Measurements from ENCODE around the gene P2RX6. TPM values are rescaled to one million over a fixed set of nuclear protein-coding genes. Genes with fewer than 3 reads are reported as not detected.
"Not testable (repeated sequence)": the region's sequence is repeated elsewhere in the genome, so short reads cannot be mapped to it uniquely, and the experiment has no call there.

P2RX6 gene
- total RNA-seq, 2 donors from 2014 or later, result 1.0 to 5.4 TPM

GRCh38 chr22:20999350-21000206 lies 15.4 kb upstream of the P2RX6 start:
- H3K4me1 ChIP-seq, result peaks cover 0 to 34% of the 10 kb centered on the region in 2 donors
- no peak overlapping the region for H3K27ac ChIP-seq
- H3K4me3 ChIP-seq, result no peak overlapping the region

GRCh38 chr22:21000207-21000986 lies 14.6 kb upstream of the P2RX6 start:
- no peaks in the 10 kb centered on the region for H3K27me3 ChIP-seq
- H3K4me3 ChIP-seq, result peak overlapping the region; percentile 76 to 77
- peak overlapping the region; percentile 97 to 99 for H3K27ac ChIP-seq
- no peaks in the 10 kb centered on the region for H3K9me3 ChIP-seq
- TF ChIP-seq CTCF (IDR thresholded peaks at IDR 0.05), result no peak
- peaks cover 0 to 34% of the 10 kb centered on the region in 2 donors for H3K4me1 ChIP-seq
- H3K36me3 ChIP-seq, result peaks cover 45% of the 10 kb centered on the region
- DNase-seq (ENCODE audit: low spot score), result no peak

More at GRCh38 chr22:20999350-21000206, 15.4 kb upstream of the P2RX6 start:
- Histone ChIP-seq H3K36me3 (peaks cover 51% of the 10 kb centered on the region), H3K9me3 (no peaks in the 10 kb centered on the region), H3K27me3 (no peaks in the 10 kb centered on the region)
- no peak for TF ChIP-seq CTCF (IDR thresholded peaks at IDR 0.05)
- no peak for DNase-seq (ENCODE audit: low spot score)

- Histone ChIP-seq H3K27me3 (no peaks in the 10 kb centered on the region), H3K27ac (peak overlapping the region; percentile 97 to 99), H3K4me3 (peak overlapping the region; percentile 76 to 77), H3K4me1 (peaks cover 0 to 34% of the 10 kb centered on the region in 2 donors), H3K9me3 (no peaks in the 10 kb centered on the region), H3K36me3 (peaks cover 38% of the 10 kb centered on the region)
- DNase-seq (ENCODE audit: low spot score), result no peak
- no peak for TF ChIP-seq CTCF (IDR thresholded peaks at IDR 0.05)
Measured at GRCh38 chr22:21000987-21001600, 13.9 kb upstream of the P2RX6 start.

DNA sequence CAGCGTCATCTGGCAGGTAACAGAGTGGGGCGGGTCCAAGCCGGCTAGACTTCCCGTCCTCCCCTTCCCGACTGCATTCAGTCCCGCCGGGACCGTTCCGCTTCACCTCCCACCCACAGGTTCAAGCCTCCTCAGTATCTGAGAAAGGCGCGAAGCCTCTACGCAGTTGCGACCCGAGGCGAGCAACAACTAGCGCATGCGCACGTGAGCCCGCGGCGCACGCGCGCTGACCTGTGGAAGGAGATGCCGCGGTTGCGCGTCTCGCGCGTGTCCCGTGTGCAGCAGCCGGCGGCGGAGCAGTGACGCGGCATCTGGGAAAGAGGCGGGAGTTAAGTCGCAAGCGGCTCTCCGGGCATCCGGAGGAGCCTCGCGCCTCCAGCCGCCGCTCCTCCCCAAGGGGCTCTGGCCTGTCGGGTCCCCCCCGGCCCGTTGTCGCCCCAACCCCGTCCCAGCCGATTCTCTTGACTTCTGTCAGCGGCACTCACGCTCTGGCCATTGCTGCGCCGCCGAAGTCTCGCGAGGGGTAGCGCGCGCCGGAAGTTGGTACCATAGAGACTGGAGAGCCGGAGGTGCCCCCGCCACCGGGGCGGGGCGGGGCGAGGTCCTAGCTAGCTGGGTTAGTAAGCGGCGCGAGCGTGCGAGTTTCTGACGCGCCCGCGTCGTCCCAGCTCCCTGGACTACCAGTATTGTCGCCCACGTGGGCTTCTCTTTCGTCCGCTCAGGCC lies 13.2 kb upstream of the P2RX6 start, which contains the start of gene THAP7:
TSS of gene THAP7 (minus strand) at position 518 of the 725 bp plus-strand sequence. CDS start at position 311, 207 bp downstream.
- Histone ChIP-seq H3K4me1 (peaks cover 0 to 34% of the 10 kb centered on the region in 2 donors), H3K27ac (peak within 1 kb of the TSS; percentile 97 to 99), H3K36me3 (peaks cover 31% of the 10 kb centered on the region), H3K9me3 (no peaks in the 10 kb centered on the region), H3K27me3 (no peaks in the 10 kb centered on the region), H3K4me3 (peak within 1 kb of the TSS; percentile 76 to 77)
- TF ChIP-seq CTCF (IDR thresholded peaks at IDR 0.05), result no peak
- DNase-seq (ENCODE audit: low spot score), result peak; percentile 98

DNA sequence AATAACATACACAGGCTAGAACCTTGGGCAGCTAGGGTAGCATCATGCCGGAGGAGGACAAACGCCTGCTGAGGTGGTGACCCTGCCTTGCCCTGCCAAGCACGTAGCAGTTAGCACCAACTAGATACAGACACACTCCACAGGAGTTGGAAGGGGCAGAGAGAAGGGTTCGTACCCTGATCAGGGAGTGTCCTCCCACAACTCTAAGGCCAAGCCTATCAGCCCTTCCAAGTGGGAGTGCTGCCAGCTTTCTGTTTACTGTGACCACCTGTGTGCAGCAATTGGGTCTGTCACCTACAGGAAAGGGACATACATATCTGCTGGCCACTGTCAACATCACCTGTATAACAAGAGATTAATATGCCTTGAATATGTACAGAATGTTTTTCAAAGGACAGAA lies 11.2 kb upstream of the P2RX6 start:
- H3K27me3 ChIP-seq, result no peaks in the 10 kb centered on the region
- no peaks in the 10 kb centered on the region for H3K9me3 ChIP-seq
- H3K27ac ChIP-seq, result no peak overlapping the region
- H3K36me3 ChIP-seq, result peaks cover 14% of the 10 kb centered on the region
- DNase-seq (ENCODE audit: low spot score), result no peak
- no peak for TF ChIP-seq CTCF (IDR thresholded peaks at IDR 0.05)
- no peak overlapping the region for H3K4me3 ChIP-seq
- peaks cover 0 to 34% of the 10 kb centered on the region in 2 donors for H3K4me1 ChIP-seq

GRCh38 chr22:21009208-21009607 lies 5.8 kb upstream of the P2RX6 start:
- DNase-seq (ENCODE audit: low spot score); H3K36me3 ChIP-seq; H3K4me1 ChIP-seq; H3K27me3 ChIP-seq; H3K27ac ChIP-seq; H3K9me3 ChIP-seq; H3K4me3 ChIP-seq: not testable (repeated sequence)
